ENCODE results near the gene ATOH8. TPM values are rescaled to one million over a fixed set of nuclear protein-coding genes. Genes with fewer than 3 reads are reported as not detected.
A peak's percentile ranks its signal among the peaks of the same experiment; 100 is the strongest.

ATOH8 gene
- total and polyA plus RNA-seq, 10 of the 15 experiments (the other 5 are each of a cell fraction or from before 2014, with no cell fraction given) = 0.03 to 0.60 TPM; not detected in 8

DNA sequence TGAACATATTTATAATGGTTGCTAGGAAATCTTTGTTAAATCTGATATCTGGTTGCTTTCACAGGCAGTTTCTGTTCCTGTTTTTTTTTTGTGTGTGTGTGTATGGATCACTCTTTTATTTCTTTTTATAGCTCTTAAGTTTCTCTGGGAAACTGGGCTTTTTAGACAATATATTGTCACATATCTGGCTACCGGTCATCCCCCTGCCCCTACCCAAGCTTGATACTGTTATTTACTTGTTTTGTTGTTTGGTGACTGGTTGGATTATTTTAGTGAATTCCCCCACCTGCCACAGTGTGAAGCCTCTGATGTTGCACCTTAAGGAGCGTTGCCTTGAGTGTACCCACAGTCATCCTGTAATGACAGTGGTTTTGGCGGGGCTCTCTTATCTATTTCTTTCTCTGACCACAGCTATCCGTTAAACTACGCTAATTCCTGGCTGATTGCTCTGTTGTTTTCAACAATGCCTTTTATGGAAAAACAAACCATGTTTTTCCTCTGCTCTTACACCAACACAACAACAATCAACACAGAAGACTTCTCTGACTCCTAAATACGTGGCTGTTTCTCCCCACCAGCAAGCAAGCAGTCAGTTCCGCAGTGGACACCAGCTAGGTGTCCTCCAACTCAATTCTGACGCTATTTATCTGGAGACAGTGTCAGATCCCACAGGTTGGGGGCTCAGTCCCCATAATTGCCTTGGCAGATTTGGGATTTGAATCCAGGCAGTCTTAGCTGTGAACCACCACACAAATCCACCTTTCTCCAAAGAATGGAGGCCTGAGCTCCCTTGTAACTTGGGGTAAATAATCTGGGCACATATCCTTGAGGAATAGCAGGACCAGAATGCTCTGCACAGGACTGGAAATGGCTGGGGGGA, 48.8 kb upstream of the ATOH8 start (continued):
- peak; percentile 59; the same call in 1 of the 2 replicates for TF ChIP-seq ZBED1 (IDR thresholded peaks at IDR 0.05; ENCODE audit: borderline replicate concordance)
- no peak for TF ChIP-seq CHD4 (IDR thresholded peaks at IDR 0.05)
- TF ChIP-seq, protein P1, sequence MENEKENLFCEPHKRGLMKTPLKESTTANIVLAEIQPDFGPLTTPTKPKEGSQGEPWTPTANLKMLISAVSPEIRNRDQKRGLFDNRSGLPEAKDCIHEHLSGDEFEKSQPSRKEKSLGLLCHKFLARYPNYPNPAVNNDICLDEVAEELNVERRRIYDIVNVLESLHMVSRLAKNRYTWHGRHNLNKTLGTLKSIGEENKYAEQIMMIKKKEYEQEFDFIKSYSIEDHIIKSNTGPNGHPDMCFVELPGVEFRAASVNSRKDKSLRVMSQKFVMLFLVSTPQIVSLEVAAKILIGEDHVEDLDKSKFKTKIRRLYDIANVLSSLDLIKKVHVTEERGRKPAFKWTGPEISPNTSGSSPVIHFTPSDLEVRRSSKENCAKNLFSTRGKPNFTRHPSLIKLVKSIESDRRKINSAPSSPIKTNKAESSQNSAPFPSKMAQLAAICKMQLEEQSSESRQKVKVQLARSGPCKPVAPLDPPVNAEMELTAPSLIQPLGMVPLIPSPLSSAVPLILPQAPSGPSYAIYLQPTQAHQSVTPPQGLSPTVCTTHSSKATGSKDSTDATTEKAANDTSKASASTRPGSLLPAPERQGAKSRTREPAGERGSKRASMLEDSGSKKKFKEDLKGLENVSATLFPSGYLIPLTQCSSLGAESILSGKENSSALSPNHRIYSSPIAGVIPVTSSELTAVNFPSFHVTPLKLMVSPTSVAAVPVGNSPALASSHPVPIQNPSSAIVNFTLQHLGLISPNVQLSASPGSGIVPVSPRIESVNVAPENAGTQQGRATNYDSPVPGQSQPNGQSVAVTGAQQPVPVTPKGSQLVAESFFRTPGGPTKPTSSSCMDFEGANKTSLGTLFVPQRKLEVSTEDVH (IDR thresholded peaks at IDR 0.05; ENCODE audit: low read depth, partially characterized antibody) = peak; percentile 54
- peak; percentile 66; the same call in 1 of the 2 replicates for TF ChIP-seq MXI1 (IDR thresholded peaks at IDR 0.05; ENCODE audit: low read depth, low read length)
- TF ChIP-seq RELA (IDR thresholded peaks at IDR 0.05; ENCODE audit: borderline replicate concordance, partially characterized antibody) = no peak
- TF ChIP-seq GATAD2B (conservative IDR thresholded peaks at IDR 0.05; ENCODE audit: low read depth) = no peak; the same call in 1 of the 2 replicates
- TF ChIP-seq ZNF207 (IDR thresholded peaks at IDR 0.05; ENCODE audit: borderline replicate concordance) = peak; percentile 33; the same call in 1 of the 2 replicates
- TF ChIP-seq SUZ12 (IDR thresholded peaks at IDR 0.05; ENCODE audit: unreplicated experiment) = no peak
- no peak for TF ChIP-seq MTA3 (IDR thresholded peaks at IDR 0.05; ENCODE audit: borderline replicate concordance, low read length)
- TF ChIP-seq JUNB (IDR thresholded peaks at IDR 0.05) = peak; percentile 44; the same call in 1 of the 2 replicates
- TF ChIP-seq, protein P2, sequence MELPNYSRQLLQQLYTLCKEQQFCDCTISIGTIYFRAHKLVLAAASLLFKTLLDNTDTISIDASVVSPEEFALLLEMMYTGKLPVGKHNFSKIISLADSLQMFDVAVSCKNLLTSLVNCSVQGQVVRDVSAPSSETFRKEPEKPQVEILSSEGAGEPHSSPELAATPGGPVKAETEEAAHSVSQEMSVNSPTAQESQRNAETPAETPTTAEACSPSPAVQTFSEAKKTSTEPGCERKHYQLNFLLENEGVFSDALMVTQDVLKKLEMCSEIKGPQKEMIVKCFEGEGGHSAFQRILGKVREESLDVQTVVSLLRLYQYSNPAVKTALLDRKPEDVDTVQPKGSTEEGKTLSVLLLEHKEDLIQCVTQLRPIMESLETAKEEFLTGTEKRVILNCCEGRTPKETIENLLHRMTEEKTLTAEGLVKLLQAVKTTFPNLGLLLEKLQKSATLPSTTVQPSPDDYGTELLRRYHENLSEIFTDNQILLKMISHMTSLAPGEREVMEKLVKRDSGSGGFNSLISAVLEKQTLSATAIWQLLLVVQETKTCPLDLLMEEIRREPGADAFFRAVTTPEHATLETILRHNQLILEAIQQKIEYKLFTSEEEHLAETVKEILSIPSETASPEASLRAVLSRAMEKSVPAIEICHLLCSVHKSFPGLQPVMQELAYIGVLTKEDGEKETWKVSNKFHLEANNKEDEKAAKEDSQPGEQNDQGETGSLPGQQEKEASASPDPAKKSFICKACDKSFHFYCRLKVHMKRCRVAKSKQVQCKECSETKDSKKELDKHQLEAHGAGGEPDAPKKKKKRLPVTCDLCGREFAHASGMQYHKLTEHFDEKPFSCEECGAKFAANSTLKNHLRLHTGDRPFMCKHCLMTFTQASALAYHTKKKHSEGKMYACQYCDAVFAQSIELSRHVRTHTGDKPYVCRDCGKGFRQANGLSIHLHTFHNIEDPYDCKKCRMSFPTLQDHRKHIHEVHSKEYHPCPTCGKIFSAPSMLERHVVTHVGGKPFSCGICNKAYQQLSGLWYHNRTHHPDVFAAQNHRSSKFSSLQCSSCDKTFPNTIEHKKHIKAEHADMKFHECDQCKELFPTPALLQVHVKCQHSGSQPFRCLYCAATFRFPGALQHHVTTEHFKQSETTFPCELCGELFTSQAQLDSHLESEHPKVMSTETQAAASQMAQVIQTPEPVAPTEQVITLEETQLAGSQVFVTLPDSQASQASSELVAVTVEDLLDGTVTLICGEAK (IDR thresholded peaks at IDR 0.05; ENCODE audit: borderline replicate concordance) = no peak
- no peak for TF ChIP-seq PAX8 (IDR thresholded peaks at IDR 0.05)
- no peak for TF ChIP-seq ZBTB4 (CRISPR knock-in tag; IDR thresholded peaks at IDR 0.05)
